Neural cell (in vitro differentiated cells): ENCODE measurements around the gene VWA5B1.

Source experiments
- CTCF ChIP-seq: fragments of 450-650 bp; IDR thresholded peaks from 2 replicates; pipeline ENCODE4 v1.5.1; 2014; ENCODE audit warnings: antibody characterized with exemption, mild to moderate bottlenecking, moderate library complexity; ENCODE audit not compliant: poor library complexity, severe bottlenecking
- EP300 ChIP-seq: fragments of 450-650 bp; conservative IDR thresholded peaks from 2 replicates; pipeline ENCODE4 v1.6.1; 2014; ENCODE audit warnings: antibody characterized with exemption, mild to moderate bottlenecking, moderate library complexity; ENCODE audit not compliant: poor library complexity, severe bottlenecking
- POLR2AphosphoS5 ChIP-seq: IDR thresholded peaks from 2 replicates; pipeline ENCODE4 v1.6.1; 2012
- RAD21 ChIP-seq: fragments of 450-650 bp; conservative IDR thresholded peaks from 2 replicates; pipeline ENCODE4 v1.6.1; 2014; ENCODE audit warnings: antibody characterized with exemption, mild to moderate bottlenecking, moderate library complexity
- SMC3 ChIP-seq: fragments of 450-650 bp; conservative IDR thresholded peaks from 2 replicates; pipeline ENCODE4 v1.6.1; 2014; ENCODE audit warnings: antibody characterized with exemption, mild to moderate bottlenecking, moderate library complexity; ENCODE audit not compliant: poor library complexity

DNA sequence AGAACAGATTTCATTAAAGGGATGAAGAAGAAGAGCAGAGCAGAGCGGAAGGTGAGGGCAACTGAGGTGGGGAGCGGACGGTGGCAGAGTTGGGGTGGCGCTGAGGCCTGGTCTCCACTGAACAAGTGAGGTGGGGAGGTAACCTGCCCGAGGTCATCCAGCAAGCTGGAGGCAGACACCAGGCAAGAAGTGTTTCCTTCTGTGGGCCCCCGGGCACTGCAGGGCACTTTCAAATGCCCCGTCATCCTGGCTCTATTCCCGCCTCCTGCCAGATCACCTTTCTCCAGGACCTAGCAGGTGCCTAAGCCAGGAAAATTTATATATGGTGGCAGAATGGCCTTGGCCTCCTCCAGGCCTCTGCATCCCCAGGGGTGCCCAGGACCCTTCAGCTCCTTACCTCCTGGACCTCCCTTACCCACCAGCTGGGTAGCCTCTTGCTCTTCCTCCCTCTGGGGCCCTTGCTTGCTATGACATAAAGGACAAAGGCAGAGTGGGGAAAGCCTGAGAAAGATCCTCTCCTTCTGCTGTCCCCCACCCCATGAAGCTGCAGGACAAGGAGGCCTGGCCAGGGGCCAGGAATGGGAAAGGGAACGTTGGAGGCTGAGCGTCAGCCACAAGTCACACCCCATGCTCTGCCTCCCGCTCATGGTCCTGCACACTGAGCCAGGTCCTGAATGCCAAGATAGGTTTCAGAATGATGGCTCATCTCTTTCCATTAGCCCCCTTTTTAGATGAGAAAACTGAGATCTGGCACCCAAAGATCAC is 29.0 kb downstream of the VWA5B1 start:
- TF ChIP-seq SMC3 (no peak), CTCF (no peak), RAD21 (no peak), EP300 (no peak), POLR2AphosphoS5 (no peak)
